H1 (cell line): ENCODE data around the gene CSF3R. TPM values are rescaled to one million over a fixed set of nuclear protein-coding genes. Genes with fewer than 3 reads are reported as not detected.

Source experiments
- BACH1 ChIP-seq: IDR thresholded peaks from 2 replicates; pipeline ENCODE4 v1.6.1; 2012; ENCODE audit warnings: low read length, improper control_type of control experiment
- BRCA1 ChIP-seq: IDR thresholded peaks from 2 replicates; pipeline ENCODE4 v1.6.1; 2012; ENCODE audit warnings: low read depth, low read length, improper control_type of control experiment
- CEBPB ChIP-seq: IDR thresholded peaks from 2 replicates; pipeline ENCODE4 v1.6.1; 2012; ENCODE audit warnings: low read depth, low read length
- CHD7 ChIP-seq: fragments of 300-600 bp; sonication (generic); IDR thresholded peaks from 2 replicates; pipeline ENCODE4 v1.7.1; 2012; ENCODE audit warnings: low read length, moderate library complexity, mild to moderate bottlenecking, inconsistent platforms; ENCODE audit not compliant: insufficient replicate concordance
- NANOG ChIP-seq: IDR thresholded peaks from 2 replicates; pipeline ENCODE4 v1.6.1; 2011; ENCODE audit warnings: low read length, low read depth, mild to moderate bottlenecking, inconsistent platforms; ENCODE audit not compliant: insufficient read depth, poor library complexity, severe bottlenecking
- RNF2 ChIP-seq: fragments of 200-900, 300-1000 bp; sonication (generic); IDR thresholded peaks from 2 replicates; pipeline ENCODE4 v1.7.1; 2016; ENCODE audit warnings: borderline replicate concordance, low read depth, mild to moderate bottlenecking, antibody characterized with exemption, low read length; ENCODE audit not compliant: poor library complexity, severe bottlenecking; ENCODE audit errors: missing control alignments
- TEAD4 ChIP-seq: IDR thresholded peaks from 2 replicates; pipeline ENCODE4 v1.6.1; 2012; ENCODE audit warnings: low read depth, low read length, inconsistent platforms, mixed read lengths
- USF2 ChIP-seq: IDR thresholded peaks from 2 replicates; pipeline ENCODE4 v1.6.1; 2011; ENCODE audit warnings: low read length, improper control_type of control experiment
- polyA plus RNA-seq, 7 experiments: library from polyadenylated mRNA; depleted of rRNA in 3 of 7; stranded (reverse) in 5 of 7; unstranded in 2 of 7; fragments of >200 nt in 5 of 7; fragments of 200-250 nt in 2 of 7; gene quantifications; 1 replicate in 5 of 7; 2 replicates in 1 of 7; 4 replicates in 1 of 7; pipeline versions ENCODE4 v1.2.1 to v1.2.3, GENCODE V29; 2011 to 2013; ENCODE audit warnings: missing spikeins in 2 of 7, mixed read lengths in 2 of 7
- total RNA-seq: library from RNA; stranded (reverse); fragmentation: NEBNext Ultra II Directional; extraction: Animal tissue kit (Norgen Biotek cat#: 25700); gene quantifications from 2 replicates; pipeline ENCODE4 v1.2.1, GENCODE V29; 2021

The CSF3R gene
- total and polyA plus RNA-seq, 2 of the 8 experiments (the other 6 are each of a cell fraction or from before 2014, with no cell fraction given), result not detected

- TF ChIP-seq CHD7 (no peak), TEAD4 (no peak), CEBPB (no peak), NANOG (no peak), BRCA1 (no peak), BACH1 (no peak), RNF2 (no peak), USF2 (no peak)
These were observed 666 bp downstream of the CSF3R start (continued) for GRCh38 chr1:36481771-36482723.
